HAP-1 (cell line): ENCODE data around the gene JOSD1.

ENCODE experiments used
- DNase-seq, 2 experiments: peaks; one replicate each; pipeline ENCODE4 v3.0.0-alpha.2; 2016 to 2020; ENCODE audit warnings: low spot score in 2 of 2
- H3K27me3 ChIP-seq: fragments of 250-450 bp; sonication (Bioruptor Pico); 2 replicates; pipeline ENCODE4 v1.5.1; 2020; ENCODE audit warnings: low read depth, mild to moderate bottlenecking, moderate library complexity
- H3K36me3 ChIP-seq: fragments of 250-450 bp; sonication (Bioruptor Pico); replicated peaks from 2 replicates; pipeline ENCODE4 v1.5.1; 2020; ENCODE audit warnings: mild to moderate bottlenecking
- H3K4me1 ChIP-seq: fragments of 250-450 bp; sonication (Bioruptor Pico); 2 replicates; pipeline ENCODE4 v1.5.1; 2020; ENCODE audit warnings: mild to moderate bottlenecking
- H3K4me3 ChIP-seq: fragments of 250-450 bp; sonication (Bioruptor Pico); 2 replicates; pipeline ENCODE4 v1.5.1; 2020; ENCODE audit warnings: mild to moderate bottlenecking, moderate library complexity
- H3K9me3 ChIP-seq: fragments of 250-450 bp; sonication (Bioruptor Pico); 2 replicates; pipeline ENCODE4 v1.5.1; 2020; ENCODE audit warnings: mild to moderate bottlenecking, moderate library complexity
- in situ Hi-C: fragments of 300-500 bp; cut with MboI; formaldehyde crosslinking; loops from 3 replicates; pipeline ENCODE4 v1.14.3; 2020; ENCODE audit warnings: low sequenced_read_pairs, inconsistent platforms, mixed read lengths

The JOSD1 gene

DNA sequence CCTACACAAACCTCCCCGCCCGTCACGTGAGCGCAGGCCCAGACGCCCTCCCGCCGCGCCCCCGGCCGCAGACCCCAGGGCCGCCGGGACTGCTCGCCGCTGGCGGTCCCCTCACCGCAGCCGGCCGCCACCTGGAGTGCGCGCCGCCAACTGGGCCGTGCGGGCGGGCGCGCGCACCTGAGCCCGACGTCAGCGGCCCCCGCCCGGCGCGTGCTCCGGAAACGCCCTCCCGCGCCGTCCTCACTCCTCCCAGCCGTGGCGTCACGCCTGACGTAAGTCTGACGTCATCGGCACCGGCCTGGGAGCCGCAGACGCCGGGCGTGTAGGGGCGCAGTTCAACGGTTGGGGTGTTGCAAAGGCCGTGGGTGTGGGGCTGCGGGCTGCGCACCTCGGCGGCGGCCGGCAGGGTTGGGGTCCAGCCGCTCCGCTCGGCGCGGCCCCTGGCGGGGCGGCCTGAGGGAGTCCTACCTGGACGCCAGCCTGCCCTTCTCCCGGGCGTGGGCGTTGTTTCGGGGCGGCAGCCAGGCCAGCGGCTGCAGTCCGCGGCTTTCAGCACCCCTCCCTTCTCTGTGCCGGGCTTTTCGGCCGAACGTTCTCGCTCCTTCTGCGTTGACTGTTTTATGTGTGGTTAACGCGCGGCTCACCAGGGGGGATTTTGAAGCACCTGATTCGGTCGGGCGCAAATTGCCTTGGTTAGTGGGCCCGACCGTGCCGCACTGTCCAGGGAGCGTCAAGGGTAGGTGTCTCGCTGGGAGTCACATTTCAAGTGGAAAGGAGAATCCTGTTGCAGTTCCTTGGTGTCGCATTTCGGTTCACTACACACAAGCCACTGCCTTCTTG lies at the start of gene JOSD1:
JOSD1 (minus strand) TSS at position 155 of the 840 bp plus-strand sequence. CDS start 956 bp downstream, outside the sequence.
- no peaks in the 10 kb centered on the region for H3K9me3 ChIP-seq
- in situ Hi-C loops = no loop called here
- no peaks in the 10 kb centered on the region for H3K27me3 ChIP-seq
- peak within 1 kb of the TSS; percentile 53 for H3K4me3 ChIP-seq
- DNase-seq = peak; percentile 78 to 94
- H3K4me1 ChIP-seq = peaks cover 45% of the 10 kb centered on the region
- peaks cover 17% of the 10 kb centered on the region for H3K36me3 ChIP-seq

DNA sequence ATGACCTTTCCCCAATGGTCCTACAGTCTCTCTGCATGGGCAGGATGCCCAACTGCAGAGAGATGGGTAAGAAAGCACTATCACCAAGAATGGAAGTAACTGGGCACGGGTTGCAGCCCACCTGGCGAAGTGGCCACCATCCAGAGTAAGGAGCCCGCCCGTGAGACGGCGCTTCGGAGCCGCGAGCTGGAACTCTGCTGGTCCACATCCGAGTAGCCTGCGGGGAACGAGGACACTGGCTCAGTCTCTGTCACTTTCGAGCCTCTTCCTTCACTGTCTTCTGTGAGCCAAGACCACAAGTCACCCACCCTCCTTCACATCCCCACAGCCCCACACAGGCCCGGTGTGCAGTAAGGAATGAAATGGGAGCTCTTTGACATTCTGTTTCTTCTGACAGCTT lies 49.4 kb upstream of the JOSD1 start:
- in situ Hi-C loops = no loop called here
- no peaks in the 10 kb centered on the region for H3K27me3 ChIP-seq
- peaks cover 62% of the 10 kb centered on the region for H3K36me3 ChIP-seq
- no peak overlapping the region for H3K4me3 ChIP-seq
- peaks cover 5% of the 10 kb centered on the region for H3K4me1 ChIP-seq
- no peaks in the 10 kb centered on the region for H3K9me3 ChIP-seq
- no peak for DNase-seq

DNA sequence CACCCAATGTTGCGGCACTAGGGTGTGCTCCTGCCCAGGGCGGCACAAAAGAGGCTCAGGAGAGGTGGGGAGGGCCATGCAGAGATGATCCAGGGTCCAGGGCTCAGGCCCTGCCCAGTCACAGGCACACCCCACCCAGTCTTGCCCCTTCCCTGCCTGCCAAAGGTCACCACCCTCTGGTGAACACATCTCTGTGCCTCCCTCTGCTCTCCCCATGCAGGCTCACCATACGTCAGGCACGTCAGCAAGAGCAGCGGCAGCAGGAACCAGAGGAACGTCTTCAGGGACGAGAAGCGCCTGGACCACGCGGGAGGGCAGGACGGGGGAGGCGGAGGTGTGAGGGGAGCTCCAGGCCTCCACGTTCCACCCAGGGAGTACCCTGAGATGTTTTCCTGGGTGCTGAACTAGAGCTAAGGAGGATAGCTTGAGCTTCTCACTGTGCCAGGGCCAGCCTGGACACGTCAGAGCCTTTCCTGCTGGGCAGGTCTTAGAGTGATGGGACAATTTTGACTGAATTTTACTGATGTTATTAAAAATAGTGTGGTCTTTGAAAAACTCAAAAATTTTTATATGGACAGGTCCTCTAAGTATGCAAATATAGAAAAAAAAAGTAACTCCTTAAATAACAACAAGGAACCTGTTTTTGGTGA lies 47.9 kb upstream of the JOSD1 start:
- no peaks in the 10 kb centered on the region for H3K27me3 ChIP-seq
- H3K4me1 ChIP-seq = no peaks in the 10 kb centered on the region
- no peaks in the 10 kb centered on the region for H3K9me3 ChIP-seq
- H3K4me3 ChIP-seq = no peak overlapping the region
- H3K36me3 ChIP-seq = peaks cover 74% of the 10 kb centered on the region
- no peak for DNase-seq
- in situ Hi-C loops = no loop called here

DNA sequence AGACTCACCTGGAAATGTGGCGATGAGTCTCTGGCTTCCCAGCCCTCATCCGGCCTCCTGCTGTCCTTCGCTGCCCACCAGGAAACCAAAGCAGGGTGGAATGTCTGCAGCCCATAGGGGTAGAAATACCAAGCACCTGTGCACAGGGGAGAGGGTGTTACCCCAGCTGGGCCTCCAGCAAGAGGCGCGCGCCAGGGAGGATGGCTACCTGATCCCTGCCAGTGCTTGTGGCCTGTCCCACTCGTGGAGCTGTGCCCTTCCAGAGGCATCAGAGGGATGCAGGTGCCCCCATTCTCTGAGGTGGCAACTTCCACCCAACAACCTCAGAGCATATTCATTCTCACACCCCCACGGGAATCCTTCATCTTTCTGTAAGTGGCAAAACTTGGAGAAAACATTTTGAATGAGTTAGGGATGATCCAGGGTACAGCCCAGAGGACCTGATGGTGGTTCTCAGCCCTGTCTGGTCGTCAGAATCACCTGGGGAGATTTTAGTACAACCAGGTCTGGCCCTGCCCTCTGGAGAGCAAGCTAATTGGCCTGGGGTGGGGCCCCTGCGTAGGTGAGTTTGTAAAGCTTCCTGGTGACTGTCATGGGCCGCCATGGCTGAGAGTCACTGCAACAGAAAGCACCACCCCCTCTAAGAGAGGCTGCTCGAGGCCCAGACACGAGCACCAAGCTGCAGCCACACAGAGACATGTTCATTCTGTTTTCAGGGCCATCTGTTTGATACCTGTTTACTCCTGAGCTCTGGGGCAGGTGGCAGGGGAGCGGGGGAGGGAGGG lies 45.1 kb upstream of the JOSD1 start:
- Histone ChIP-seq H3K4me3 (no peak overlapping the region), H3K36me3 (peaks cover 81% of the 10 kb centered on the region)

DNA sequence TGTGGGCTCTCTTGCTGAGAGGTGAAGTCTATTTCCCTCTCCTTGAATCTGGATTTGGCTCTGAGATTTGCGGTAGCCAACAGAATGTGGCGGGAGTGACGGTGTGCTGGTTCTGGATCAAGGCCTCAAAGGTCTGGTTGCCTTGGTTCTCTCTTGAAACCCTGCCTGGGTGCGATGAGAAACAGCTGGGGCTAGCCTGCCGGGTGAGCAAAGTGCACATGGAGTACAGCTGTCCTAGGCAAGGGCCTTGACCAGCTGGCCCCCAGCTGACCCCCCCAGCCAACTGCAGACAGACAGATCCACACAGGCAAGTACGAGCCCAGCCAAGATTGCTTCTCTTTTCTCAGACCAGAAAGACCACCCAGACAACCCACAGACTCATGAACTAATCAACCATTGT lies 44.2 kb upstream of the JOSD1 start:
- H3K4me3 ChIP-seq = no peak overlapping the region
- H3K27me3 ChIP-seq = no peaks in the 10 kb centered on the region
- H3K9me3 ChIP-seq = no peaks in the 10 kb centered on the region
- in situ Hi-C loops = no loop called here
- DNase-seq = no peak
- H3K4me1 ChIP-seq = no peaks in the 10 kb centered on the region
- peaks cover 81% of the 10 kb centered on the region for H3K36me3 ChIP-seq

More for the DNA sequence above, 45.1 kb upstream of the JOSD1 start:
- Histone ChIP-seq H3K27me3 (no peaks in the 10 kb centered on the region), H3K4me1 (no peaks in the 10 kb centered on the region), H3K9me3 (no peaks in the 10 kb centered on the region)
- no peak for DNase-seq
- in situ Hi-C loops = no loop called here

DNA sequence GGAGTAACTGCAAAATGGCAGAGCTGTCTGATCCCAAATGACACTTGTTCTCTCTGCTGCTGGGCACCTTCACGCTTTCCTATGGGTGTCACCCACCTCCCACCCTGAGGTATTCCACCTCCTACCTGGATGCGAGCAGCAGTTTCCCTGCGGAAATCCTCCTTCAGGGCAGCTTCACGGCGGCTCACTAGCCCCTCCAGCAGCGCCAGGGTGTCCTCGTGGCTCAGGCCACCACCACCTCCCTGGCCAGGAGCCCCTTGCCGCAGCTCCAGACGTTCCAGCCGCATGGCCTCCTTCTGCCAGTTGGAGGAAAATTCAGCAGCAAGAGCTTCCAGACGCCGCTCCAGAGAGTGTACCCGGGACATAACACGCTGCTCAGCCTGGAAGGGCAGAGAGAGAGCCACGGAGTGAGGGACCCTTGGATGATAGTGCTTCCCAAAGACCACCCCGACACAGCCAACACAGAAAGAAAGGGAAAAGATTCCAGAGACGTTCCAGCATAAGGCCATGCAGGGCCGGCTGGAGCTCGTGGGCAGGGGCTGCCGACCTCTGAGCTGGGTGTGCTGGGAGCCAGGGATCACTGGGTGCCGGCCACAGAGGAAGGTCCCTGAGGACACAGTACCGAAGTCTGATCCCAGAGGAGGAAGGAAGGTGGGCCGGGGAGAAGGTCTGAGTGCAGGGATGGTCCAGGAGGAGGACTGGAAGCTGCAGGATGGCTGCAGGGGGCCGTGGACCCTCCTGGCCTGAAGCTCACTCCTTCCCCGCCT lies 41.6 kb upstream of the JOSD1 start:
- DNase-seq = no peak
- no peaks in the 10 kb centered on the region for H3K4me1 ChIP-seq
- H3K27me3 ChIP-seq = no peaks in the 10 kb centered on the region
- no peaks in the 10 kb centered on the region for H3K9me3 ChIP-seq
- in situ Hi-C loops = no loop called here
- peaks cover 83% of the 10 kb centered on the region for H3K36me3 ChIP-seq
- H3K4me3 ChIP-seq = no peak overlapping the region

DNA sequence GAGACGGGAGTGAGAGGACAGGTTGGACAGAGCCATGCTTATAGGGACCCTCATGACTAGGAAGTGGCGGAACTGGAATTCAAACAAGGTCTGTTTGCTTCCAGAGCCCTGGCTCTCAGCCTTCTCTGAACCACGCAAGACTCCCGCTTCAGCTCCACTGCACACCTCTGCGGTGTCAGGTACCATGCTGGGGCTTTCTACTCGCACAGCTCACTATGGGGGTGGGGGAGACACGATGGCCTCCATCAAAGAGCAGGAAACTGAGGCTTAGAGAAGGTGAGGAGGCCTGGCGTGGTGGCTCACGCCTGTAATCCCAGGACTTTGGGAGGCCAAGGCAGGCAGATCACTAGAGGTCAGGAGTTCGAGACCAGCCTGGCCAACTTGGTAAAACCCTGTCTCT lies 40.8 kb upstream of the JOSD1 start:
- Histone ChIP-seq H3K4me1 (no peaks in the 10 kb centered on the region), H3K27me3 (no peaks in the 10 kb centered on the region), H3K9me3 (no peaks in the 10 kb centered on the region), H3K36me3 (peaks cover 90% of the 10 kb centered on the region), H3K4me3 (no peak overlapping the region)
- in situ Hi-C loops = no loop called here
- no peak for DNase-seq

DNA sequence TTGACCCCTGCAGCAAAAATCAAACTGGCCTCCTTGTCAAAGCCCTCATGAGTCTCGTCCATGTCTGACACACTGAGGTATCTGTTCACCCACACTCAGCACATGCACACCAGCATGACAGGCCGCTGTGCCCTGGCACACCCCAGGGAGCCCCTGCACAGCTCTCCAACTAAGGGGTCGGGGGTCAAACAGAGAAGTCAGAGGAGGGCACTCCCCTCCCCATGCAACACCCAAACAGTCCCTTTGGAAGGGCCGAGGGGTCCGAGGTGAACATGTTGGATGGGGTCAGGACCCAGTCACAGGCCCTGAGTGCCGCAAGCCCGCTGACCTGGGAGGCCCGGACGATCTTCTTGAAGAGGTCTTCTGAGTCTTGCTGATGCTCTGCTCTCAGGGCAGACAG lies 40.4 kb upstream of the JOSD1 start:
- H3K4me1 ChIP-seq = no peaks in the 10 kb centered on the region
- DNase-seq = no peak
- no peak overlapping the region for H3K4me3 ChIP-seq
- no peaks in the 10 kb centered on the region for H3K27me3 ChIP-seq
- peaks cover 90% of the 10 kb centered on the region for H3K36me3 ChIP-seq
- in situ Hi-C loops = no loop called here
- no peaks in the 10 kb centered on the region for H3K9me3 ChIP-seq

DNA sequence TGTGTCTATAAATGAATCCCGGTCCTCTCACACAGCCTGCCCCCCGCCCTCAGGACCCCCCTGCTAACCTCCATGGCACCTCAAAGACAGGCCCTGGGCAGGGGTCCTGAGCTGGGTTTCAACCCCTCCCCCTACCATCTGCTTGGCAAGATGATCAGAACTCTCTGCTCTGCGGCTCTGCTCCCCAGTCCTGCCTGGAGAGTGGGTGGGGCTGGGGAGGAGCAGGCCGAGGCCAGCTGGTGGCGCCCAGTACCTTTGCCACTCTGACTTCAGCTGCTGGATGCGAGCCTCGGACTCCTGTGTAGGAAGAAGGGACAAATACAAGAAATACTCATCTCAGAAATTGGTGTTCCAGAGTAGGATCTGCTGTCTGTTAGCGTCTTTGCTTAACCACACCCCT lies 40.0 kb upstream of the JOSD1 start:
- Histone ChIP-seq H3K9me3 (no peaks in the 10 kb centered on the region), H3K4me3 (no peak overlapping the region), H3K27me3 (no peaks in the 10 kb centered on the region), H3K4me1 (no peaks in the 10 kb centered on the region), H3K36me3 (peaks cover 92% of the 10 kb centered on the region)
- in situ Hi-C loops = no loop called here
- no peak for DNase-seq

DNA sequence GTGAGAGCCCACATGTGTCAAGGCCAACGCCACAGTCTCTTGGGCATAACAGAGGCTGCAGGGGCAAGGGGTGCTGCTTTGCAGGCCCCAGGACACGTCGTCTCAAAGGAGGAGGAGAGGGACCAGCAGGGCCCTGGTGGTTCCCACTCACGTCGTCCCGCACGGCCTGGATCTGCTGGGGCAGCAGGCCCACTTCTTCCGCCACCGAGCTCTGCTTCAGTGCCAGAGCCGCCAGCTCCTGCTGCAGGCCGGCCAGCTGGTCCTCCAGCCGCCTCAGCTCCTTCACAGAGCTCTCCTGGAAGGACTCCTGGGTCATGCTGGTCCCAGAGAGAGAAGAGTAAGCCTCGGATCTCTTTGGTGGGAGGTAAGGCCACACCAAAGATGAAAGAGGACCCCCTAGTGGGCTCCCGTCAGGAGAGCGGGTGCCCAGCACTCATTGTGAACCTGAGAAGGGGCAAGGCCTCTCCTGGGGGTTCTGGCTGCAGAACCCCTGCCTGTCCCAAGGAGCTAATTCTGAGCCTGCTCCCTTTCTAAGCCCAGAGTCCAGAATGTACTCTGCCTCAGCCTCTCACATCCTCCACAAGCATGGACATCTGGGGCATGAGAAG lies 39.5 kb upstream of the JOSD1 start:
- no peaks in the 10 kb centered on the region for H3K27me3 ChIP-seq
- no peaks in the 10 kb centered on the region for H3K9me3 ChIP-seq
- peaks cover 95% of the 10 kb centered on the region for H3K36me3 ChIP-seq
- DNase-seq = no peak
- in situ Hi-C loops = no loop called here
- H3K4me3 ChIP-seq = no peak overlapping the region
- no peaks in the 10 kb centered on the region for H3K4me1 ChIP-seq

DNA sequence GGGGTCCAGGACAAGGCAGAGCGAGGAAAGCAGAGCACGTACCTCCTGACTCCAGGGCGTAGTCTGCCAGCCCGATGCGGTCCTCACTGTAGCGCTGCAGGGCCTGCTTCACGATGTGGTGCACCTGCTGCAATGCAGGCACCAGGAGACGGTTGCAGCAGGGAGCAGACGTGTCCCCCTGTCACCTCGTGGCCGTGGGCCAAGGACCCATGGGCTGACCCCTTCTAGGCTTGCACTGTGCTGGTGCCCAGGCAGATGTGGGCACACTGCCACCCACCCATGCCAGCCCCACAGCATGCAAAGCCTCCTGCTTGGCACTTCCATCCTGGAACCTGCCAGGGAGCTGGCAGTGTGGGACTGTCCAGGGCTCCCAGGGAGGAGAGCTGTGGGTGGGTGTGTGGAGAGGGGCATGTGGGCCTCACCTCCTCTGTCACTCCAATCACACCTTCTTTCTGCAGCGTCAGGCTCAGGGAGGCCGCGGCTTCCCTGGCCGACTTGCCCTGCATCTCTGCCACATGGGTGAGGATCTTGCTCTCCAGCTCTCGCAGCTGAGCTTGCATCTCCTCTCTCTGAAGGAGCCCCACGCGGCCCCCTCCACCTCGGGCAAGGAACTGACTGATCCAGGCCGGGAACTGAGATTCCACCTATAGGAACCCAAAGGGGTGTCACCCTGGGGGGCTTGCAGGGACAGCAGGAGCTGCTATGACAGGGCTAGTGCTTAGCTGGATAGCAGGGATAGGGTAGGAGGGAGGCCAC lies 38.7 kb upstream of the JOSD1 start:
- no peak for DNase-seq
- Histone ChIP-seq H3K27me3 (no peaks in the 10 kb centered on the region), H3K4me1 (no peaks in the 10 kb centered on the region), H3K4me3 (no peak overlapping the region), H3K9me3 (no peaks in the 10 kb centered on the region), H3K36me3 (peaks cover 95% of the 10 kb centered on the region)
- in situ Hi-C loops = no loop called here

DNA sequence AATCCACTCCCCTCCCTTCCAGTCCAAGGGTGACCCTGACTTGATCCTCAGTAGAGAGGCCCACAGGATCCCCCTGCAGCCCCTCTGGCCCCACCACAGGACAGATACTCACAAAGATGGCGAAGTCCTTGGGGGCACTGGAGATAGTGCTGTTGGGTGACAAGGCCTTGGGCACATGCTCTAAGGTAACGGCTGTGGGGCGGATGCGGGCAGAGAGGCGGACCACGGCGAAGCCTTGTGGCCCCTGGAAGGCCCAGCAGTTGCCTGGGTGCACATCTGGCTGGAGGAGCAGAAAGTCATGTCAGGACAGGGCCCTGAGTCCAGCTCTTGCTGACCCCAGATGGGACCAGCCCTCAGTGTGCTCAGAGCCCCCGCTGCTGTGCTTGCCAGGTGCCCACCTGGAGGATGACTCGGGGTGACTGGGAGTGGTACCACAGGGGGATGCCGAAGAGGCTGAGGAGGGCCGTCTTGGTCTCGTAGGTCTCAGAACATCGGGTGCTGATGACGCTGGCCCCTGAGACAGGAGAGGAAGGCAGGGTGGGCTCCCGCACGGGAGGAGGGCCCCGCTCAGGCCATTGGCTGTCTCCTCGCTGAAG lies 37.8 kb upstream of the JOSD1 start:
- H3K4me1 ChIP-seq = no peaks in the 10 kb centered on the region
- in situ Hi-C loops = no loop called here
- no peaks in the 10 kb centered on the region for H3K9me3 ChIP-seq
- H3K27me3 ChIP-seq = no peaks in the 10 kb centered on the region
- no peak for DNase-seq
- peaks cover 98% of the 10 kb centered on the region for H3K36me3 ChIP-seq
- H3K4me3 ChIP-seq = no peak overlapping the region
